H1 (cell line): ENCODE measurements around the gene TIGIT. TPM values are rescaled to one million over a fixed set of nuclear protein-coding genes. Genes with fewer than 3 reads are reported as not detected.

Experiments used
- CTCF ChIA-PET: fragments of 300-600 bp; sonication (Branson Sonifier 250); formaldehyde crosslinking; loops from one replicate; lab custom pipeline; 2021; ENCODE audit not compliant: partially characterized antibody; lab: Charles Lee
- POLR2A ChIA-PET: fragments of 300-600 bp; sonication (Branson Sonifier 250); formaldehyde crosslinking; loops from one replicate; lab custom pipeline; 2021; ENCODE audit warnings: inconsistent platforms; ENCODE audit not compliant: partially characterized antibody; lab: Charles Lee
- DNase-seq, 2 experiments: peaks; one replicate each; pipeline versions ENCODE4 v3.0.0 to v3.0.0-alpha.2; 2010 to 2022; ENCODE audit warnings: low spot score in 2 of 2, low read depth in 1 of 2, mixed read lengths in 1 of 2
- FAIRE-seq: peaks from 2 replicates; lab custom pipeline; 2011; peaks lifted over from hg19 to GRCh38; lab: Jason Lieb, UNC
- H2AFZ ChIP-seq: 2 replicates; pipeline ENCODE4 v1.8.1; 2012; ENCODE audit warnings: low read length, inconsistent platforms
- H2AK5ac ChIP-seq: 2 replicates; pipeline ENCODE4 v1.6.1; 2013; ENCODE audit warnings: low read depth, low read length
- H2BK120ac ChIP-seq: replicated peaks from 2 replicates; pipeline ENCODE3; 2013; ENCODE audit warnings: low read depth, low read length, inconsistent platforms
- H2BK12ac ChIP-seq: 2 replicates; pipeline ENCODE4 v1.6.1; 2013; ENCODE audit warnings: low read depth, low read length
- H2BK15ac ChIP-seq: 2 replicates; pipeline ENCODE4 v1.6.1; 2013; ENCODE audit warnings: low read length
- H2BK20ac ChIP-seq: 2 replicates; pipeline ENCODE4 v1.6.1; 2013; ENCODE audit warnings: low read length
- H2BK5ac ChIP-seq: 2 replicates; pipeline ENCODE4 v1.6.1; 2013; ENCODE audit warnings: low read depth, low read length
- H3K14ac ChIP-seq: 2 replicates; pipeline ENCODE4 v1.6.1; 2013; ENCODE audit warnings: inconsistent platforms; ENCODE audit not compliant: insufficient read length
- H3K18ac ChIP-seq: 2 replicates; pipeline ENCODE4 v1.6.1; 2013; ENCODE audit warnings: low read length; ENCODE audit errors: extremely low read depth
- H3K23ac ChIP-seq: 2 replicates; pipeline ENCODE4 v1.6.1; 2013; ENCODE audit warnings: inconsistent platforms; ENCODE audit not compliant: insufficient read length
- H3K23me2 ChIP-seq: 2 replicates; pipeline ENCODE4 v1.6.1; 2013; ENCODE audit warnings: low read depth, low read length
- H3K27ac ChIP-seq: 2 replicates; pipeline ENCODE4 v1.6.1; 2011; ENCODE audit warnings: low read depth, low read length, inconsistent platforms
- H3K27me3 ChIP-seq, 4 experiments: replicated peaks in 1 of 4; 1 replicate in 1 of 4; 2 replicates in 3 of 4; pipeline versions ENCODE4 v1.6.1 to v1.8.1; 2011 to 2013; ENCODE audit warnings: low read length in 3 of 4, mild to moderate bottlenecking in 3 of 4, inconsistent platforms in 2 of 4, mixed read lengths in 2 of 4, moderate library complexity in 1 of 4; ENCODE audit not compliant: control insufficient read depth in 3 of 4, insufficient read depth in 3 of 4; ENCODE audit errors: extremely low read depth in 1 of 4
- H3K36me3 ChIP-seq, 4 experiments: 2 replicates each; pipeline versions ENCODE4 v1.6.1 to v1.8.1; 2011 to 2013; ENCODE audit warnings: mild to moderate bottlenecking in 4 of 4, low read length in 3 of 4, moderate library complexity in 2 of 4, control low read depth in 1 of 4, inconsistent platforms in 1 of 4; ENCODE audit not compliant: insufficient read depth in 4 of 4, control insufficient read depth in 2 of 4
- H3K4ac ChIP-seq: replicated peaks from 2 replicates; pipeline ENCODE3; 2013; ENCODE audit warnings: low read length, low read depth, mixed read lengths, inconsistent platforms; ENCODE audit not compliant: insufficient read length
- H3K4me1 ChIP-seq, 4 experiments: replicated peaks in 1 of 4; 1 replicate in 1 of 4; 2 replicates in 3 of 4; pipeline versions ENCODE4 v1.6.1 to v1.8.1; 2011 to 2013; ENCODE audit warnings: low read length in 3 of 4, inconsistent platforms in 2 of 4, mixed read lengths in 1 of 4; ENCODE audit not compliant: insufficient read depth in 4 of 4, control insufficient read depth in 3 of 4
- H3K4me2 ChIP-seq, 2 experiments: 2 replicates each; pipeline versions ENCODE4 v1.6.1 to v1.8.1; 2011 to 2013; ENCODE audit warnings: low read depth in 2 of 2, low read length in 2 of 2, control low read depth in 1 of 2, inconsistent platforms in 1 of 2, mild to moderate bottlenecking in 1 of 2; ENCODE audit not compliant: insufficient read depth in 1 of 2
- H3K4me3 ChIP-seq, 4 experiments: fragments of 200-600, 300-600 bp in 1 of 4; sonication (generic), shearing (Covaris generic), sonication (Bioruptor Twin) in 1 of 4; 2 replicates each; pipeline versions ENCODE4 v1.5.1 to v1.8.1; 2011 to 2016; ENCODE audit warnings: low read length in 4 of 4, low read depth in 3 of 4, control low read depth in 2 of 4, inconsistent platforms in 2 of 4, mild to moderate bottlenecking in 2 of 4, mixed read lengths in 1 of 4, moderate library complexity in 1 of 4; ENCODE audit not compliant: insufficient read depth in 2 of 4; ENCODE audit errors: extremely low read depth in 1 of 4
- H3K56ac ChIP-seq: replicated peaks from 2 replicates; pipeline ENCODE3; 2013; ENCODE audit warnings: low read depth, mild to moderate bottlenecking, mixed read lengths, low read length, inconsistent platforms; ENCODE audit not compliant: insufficient read length
- H3K79me1 ChIP-seq: 2 replicates; pipeline ENCODE4 v1.6.1; 2013; ENCODE audit warnings: low read depth, low read length, control low read depth
- H3K79me2 ChIP-seq, 2 experiments: 2 replicates each; pipeline versions ENCODE4 v1.6.1 to v1.8.1; 2012 to 2013; ENCODE audit warnings: low read length in 2 of 2, mild to moderate bottlenecking in 2 of 2, inconsistent platforms in 1 of 2; ENCODE audit not compliant: insufficient read depth in 2 of 2, control insufficient read depth in 1 of 2
- H3K9ac ChIP-seq, 4 experiments: replicated peaks in 1 of 4; 1 replicate in 1 of 4; 2 replicates in 3 of 4; pipeline versions ENCODE4 v1.6.1 to v1.8.1; 2011 to 2013; ENCODE audit warnings: low read depth in 3 of 4, low read length in 3 of 4, control low read depth in 2 of 4, mild to moderate bottlenecking in 2 of 4, moderate library complexity in 2 of 4, inconsistent platforms in 1 of 4; ENCODE audit errors: extremely low read depth in 1 of 4
- H3K9me3 ChIP-seq, 2 experiments: 2 replicates each; pipeline versions ENCODE4 v1.6.1 to v1.8.1; 2012 to 2013; ENCODE audit warnings: mild to moderate bottlenecking in 2 of 2, moderate library complexity in 2 of 2, control low read depth in 1 of 2, inconsistent platforms in 1 of 2, low read depth in 1 of 2, low read length in 1 of 2, mixed read lengths in 1 of 2; ENCODE audit not compliant: insufficient read depth in 2 of 2
- H4K20me1 ChIP-seq, 2 experiments: replicated peaks in 1 of 2; 2 replicates each; pipeline versions ENCODE3 to v1.8.1; 2011 to 2013; ENCODE audit warnings: inconsistent platforms in 2 of 2, low read length in 2 of 2, mild to moderate bottlenecking in 1 of 2; ENCODE audit not compliant: insufficient read depth in 2 of 2, control insufficient read depth in 1 of 2
- H4K5ac ChIP-seq: 2 replicates; pipeline ENCODE4 v1.6.1; 2013; ENCODE audit warnings: low read length, low read depth, mixed read lengths, inconsistent platforms; ENCODE audit not compliant: insufficient read length
- H4K8ac ChIP-seq: 2 replicates; pipeline ENCODE4 v1.8.0; 2013; ENCODE audit warnings: mild to moderate bottlenecking, moderate library complexity, low read length, inconsistent platforms; ENCODE audit not compliant: insufficient read depth; ENCODE audit errors: extremely low read depth
- H4K91ac ChIP-seq: replicated peaks from 2 replicates; pipeline ENCODE3; 2013; ENCODE audit warnings: low read length, mixed read lengths, inconsistent platforms; ENCODE audit not compliant: insufficient read length
- CBX5 ChIP-seq: fragments of 300-800, 300-1000 bp; sonication (generic); IDR thresholded peaks from 2 replicates; pipeline ENCODE4 v1.7.1; 2016; ENCODE audit warnings: antibody characterized with exemption, low read length, low read depth
- GTF2F1 ChIP-seq: IDR thresholded peaks from 2 replicates; pipeline ENCODE4 v1.6.1; 2012; ENCODE audit warnings: low read depth, low read length, improper control_type of control experiment, borderline replicate concordance
- SP2 ChIP-seq: IDR thresholded peaks from 2 replicates; pipeline ENCODE4 v1.6.1; 2012; ENCODE audit warnings: mild to moderate bottlenecking, low read length, inconsistent platforms
- WGBS, 2 experiments: shearing (Covaris generic) in 1 of 2; methylation state at CpG; one replicate each; pipeline versions ENCODE4 v1.1.6 to v1.1.7; 2013 to 2015; ENCODE audit warnings: low lambda C conversion rate in 2 of 2, mixed read lengths in 2 of 2, inconsistent platforms in 1 of 2, low coverage in 1 of 2, missing lambda C conversion rate in 1 of 2; ENCODE audit not compliant: insufficient replicate concordance in 2 of 2, insufficient coverage in 1 of 2, insufficient read length in 1 of 2; ENCODE audit errors: extremely low coverage in 1 of 2, missing lambda C conversion rate in 1 of 2; 5-methylcytosine and 5-hydroxymethylcytosine counted together
- polyA plus RNA-seq, 7 experiments: library from polyadenylated mRNA; depleted of rRNA in 3 of 7; stranded (reverse) in 5 of 7; unstranded in 2 of 7; fragments of >200 nt in 5 of 7; fragments of 200-250 nt in 2 of 7; gene quantifications; 1 replicate in 5 of 7; 2 replicates in 1 of 7; 4 replicates in 1 of 7; pipeline versions ENCODE4 v1.2.1 to v1.2.3, GENCODE V29; 2011 to 2013; ENCODE audit warnings: missing spikeins in 2 of 7, mixed read lengths in 2 of 7
- total RNA-seq: library from RNA; stranded (reverse); fragmentation: NEBNext Ultra II Directional; extraction: Animal tissue kit (Norgen Biotek cat#: 25700); gene quantifications from 2 replicates; pipeline ENCODE4 v1.2.1, GENCODE V29; 2021

The TIGIT gene
- total and polyA plus RNA-seq, 2 of the 8 experiments (the other 6 are each of a cell fraction or from before 2014, with no cell fraction given), result 0.02 TPM; not detected in 1

DNA sequence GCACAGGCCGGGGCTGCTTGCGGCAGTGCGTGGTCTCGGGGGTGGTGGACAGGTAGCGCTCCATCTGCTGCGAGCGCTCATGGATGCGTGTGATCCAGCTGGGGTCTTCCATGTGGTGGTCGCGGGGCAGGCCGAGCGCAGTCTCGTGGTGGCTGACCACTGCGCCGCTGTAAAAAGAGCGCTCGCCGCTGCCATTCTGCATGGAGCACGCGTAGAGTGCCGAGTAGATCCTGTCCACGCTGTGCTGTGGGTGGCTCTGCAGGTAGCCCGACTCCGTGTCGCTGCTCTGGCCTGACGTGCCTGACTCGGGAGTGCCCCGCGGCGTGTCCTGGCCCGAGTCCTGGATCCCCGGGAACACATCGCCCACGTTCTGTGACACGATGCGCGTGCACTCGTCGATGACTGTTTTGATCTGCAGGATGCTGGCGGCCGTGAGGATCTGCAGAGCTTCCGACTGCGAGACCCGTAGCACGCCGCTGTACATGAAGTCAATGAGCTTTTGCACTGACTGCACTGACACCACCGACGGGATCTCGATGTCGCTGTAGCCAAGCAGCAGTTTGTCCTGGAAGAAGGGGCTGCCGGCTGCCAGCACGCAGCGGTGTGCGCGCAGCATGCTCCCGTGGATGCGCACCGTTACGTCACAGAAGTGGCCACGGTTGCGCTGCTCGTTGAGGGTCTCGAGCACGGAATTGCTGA lies 57.4 kb downstream of the TIGIT start:
- Histone ChIP-seq H3K18ac (0 out of 2 replicates have a peak overlapping the region, but pooled peaks have one; percentile 64), H2BK12ac (no peak overlapping the region; the same call in 1 of the 2 replicates), H3K4me3 (no peak overlapping the region), H4K20me1 (no peaks in the 10 kb centered on the region), H2BK120ac (no peak overlapping the region), H2BK20ac (peak overlapping the region; percentile 0; the same call in 1 of the 2 replicates), H3K79me1 (no peaks in the 10 kb centered on the region; the same call in 1 of the 2 replicates), H3K4me2 (no peak overlapping the region), H2AFZ (no peak overlapping the region), H3K4ac (no peak overlapping the region), H4K91ac (peak overlapping the region; percentile 77), H4K5ac (no peak overlapping the region), H3K79me2 (no peaks in the 10 kb centered on the region), H2AK5ac (no peak overlapping the region), H2BK15ac (peak overlapping the region; percentile 61; the same call in 1 of the 2 replicates), H3K9me3 (no peaks in the 10 kb centered on the region; a peak in 1 of 4 replicates), H3K14ac (no peak overlapping the region), H3K27me3 (no peaks in the 10 kb centered on the region), H3K56ac (no peak overlapping the region), H3K9ac (no peak overlapping the region), H3K27ac (no peak overlapping the region), H3K23me2 (no peaks in the 10 kb centered on the region), H3K23ac (no peak overlapping the region), H4K8ac (peak overlapping the region; percentile 86), H3K4me1 (peaks cover under 1 to 11% (median 4%) of the 10 kb centered on the region in 4 experiments; a peak in 6 of 7 replicates), H2BK5ac (peak overlapping the region; percentile 36; the same call in 1 of the 2 replicates), H3K36me3 (no peaks in the 10 kb centered on the region)
- ChIA-PET CTCF (interaction anchor here (2.3 to 4.1 kb wide), 3 partner anchors 13 to 33 kb away, joined by 9 to 17 read pairs (median 12); no protein-coding TSS in a partner anchor), POLR2A (no interaction called here)
- 95% methylated on average over 59 of the region's 64 CpGs; no CpG with 5 or more reads in 1 of the 2 experiments for WGBS, 2 experiments
- FAIRE-seq (no peak), DNase-seq (no peak)
- no peak for TF ChIP-seq CBX5
- no peak for TF ChIP-seq SP2
- no peak for TF ChIP-seq GTF2F1
